Glomerular endothelial cell (primary cell): ENCODE data around the gene ABCC8. TPM values are rescaled to one million over a fixed set of nuclear protein-coding genes. Genes with fewer than 3 reads are reported as not detected.

Experiments used
- DNase-seq: peaks from one replicate; pipeline ENCODE4 v3.0.0-alpha.2; 2011; ENCODE audit warnings: low read depth, low spot score; ENCODE audit errors: extremely low read depth
- total RNA-seq: library from RNA; depleted of rRNA; stranded (reverse); fragments of >200 nt; gene quantifications from 2 replicates; pipeline ENCODE4 v1.2.3, GENCODE V29; 2015

ABCC8 gene
- total RNA-seq, 1 donor from 2014 or later, result not detected

DNA sequence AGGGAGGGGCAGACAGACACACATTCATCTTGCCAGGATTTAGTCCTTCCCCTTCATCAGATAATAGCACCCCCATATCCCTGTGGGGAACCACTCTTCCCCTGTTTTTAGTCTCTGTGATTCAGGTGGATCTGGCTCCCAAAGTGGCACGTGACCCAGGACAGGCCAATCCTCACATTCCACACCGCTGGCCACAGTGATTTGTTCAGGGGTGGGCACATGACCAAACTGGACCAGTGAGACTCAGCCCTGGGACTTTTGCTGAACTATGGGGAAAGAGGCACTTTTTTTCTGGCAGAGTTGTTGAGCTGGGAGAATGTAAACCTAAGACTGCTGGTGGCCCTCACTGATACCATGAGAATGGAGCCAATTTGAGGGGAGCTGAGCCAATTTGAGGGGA, 69.1 kb downstream of the ABCC8 start:
- DNase-seq, result no peak

DNA sequence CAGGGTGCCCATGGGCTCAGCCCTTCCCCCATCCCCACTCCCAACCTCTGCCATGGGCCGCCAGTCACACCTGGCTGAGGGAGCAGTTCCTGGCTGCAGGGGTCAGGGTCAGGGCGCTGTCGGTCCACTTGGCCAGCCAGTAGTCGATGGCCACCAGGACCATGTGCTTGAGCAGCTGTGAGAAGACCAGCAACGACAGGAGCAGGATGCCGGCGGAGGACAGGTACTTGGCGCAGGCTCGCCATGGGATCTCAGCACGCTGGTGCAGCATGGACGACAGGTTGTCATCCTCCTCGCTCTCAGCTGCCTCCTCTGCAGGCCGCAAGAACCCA, 69.9 kb downstream of the ABCC8 start:
- no peak for DNase-seq

DNA sequence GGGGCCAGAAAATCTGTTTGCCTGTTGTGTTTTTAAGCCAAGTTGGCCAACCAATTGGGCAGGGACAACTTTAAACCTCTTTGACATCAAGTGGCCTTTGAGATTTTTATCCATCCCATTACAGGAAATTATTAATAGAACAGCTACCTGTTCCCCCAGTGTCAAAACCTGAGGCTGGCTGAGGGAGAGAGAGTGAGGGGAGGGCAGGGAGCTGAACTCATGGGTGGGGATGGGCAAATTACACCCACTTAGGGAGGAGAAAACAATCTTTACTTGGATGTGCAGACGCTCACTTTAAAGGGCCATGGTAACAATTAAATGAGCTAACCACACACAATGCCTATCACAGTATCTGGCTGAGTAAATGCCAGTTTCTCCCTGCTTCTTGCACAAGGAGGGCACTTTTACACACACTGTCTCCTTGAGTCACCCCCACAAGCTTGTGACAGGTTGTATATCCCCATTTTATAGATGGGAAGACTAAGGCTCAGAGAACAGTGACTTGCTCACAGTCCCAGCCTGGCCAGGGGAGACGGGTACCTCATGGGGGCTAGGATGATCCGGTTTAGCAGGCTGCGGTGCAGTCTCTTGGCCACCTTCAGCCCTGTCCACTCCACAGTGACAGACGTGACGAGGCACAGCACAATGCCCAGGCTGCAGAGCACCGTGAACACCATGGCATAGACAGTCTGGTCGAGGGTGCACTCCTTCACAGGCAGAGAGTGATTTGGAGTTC, 70.4 kb downstream of the ABCC8 start:
- no peak for DNase-seq

DNA sequence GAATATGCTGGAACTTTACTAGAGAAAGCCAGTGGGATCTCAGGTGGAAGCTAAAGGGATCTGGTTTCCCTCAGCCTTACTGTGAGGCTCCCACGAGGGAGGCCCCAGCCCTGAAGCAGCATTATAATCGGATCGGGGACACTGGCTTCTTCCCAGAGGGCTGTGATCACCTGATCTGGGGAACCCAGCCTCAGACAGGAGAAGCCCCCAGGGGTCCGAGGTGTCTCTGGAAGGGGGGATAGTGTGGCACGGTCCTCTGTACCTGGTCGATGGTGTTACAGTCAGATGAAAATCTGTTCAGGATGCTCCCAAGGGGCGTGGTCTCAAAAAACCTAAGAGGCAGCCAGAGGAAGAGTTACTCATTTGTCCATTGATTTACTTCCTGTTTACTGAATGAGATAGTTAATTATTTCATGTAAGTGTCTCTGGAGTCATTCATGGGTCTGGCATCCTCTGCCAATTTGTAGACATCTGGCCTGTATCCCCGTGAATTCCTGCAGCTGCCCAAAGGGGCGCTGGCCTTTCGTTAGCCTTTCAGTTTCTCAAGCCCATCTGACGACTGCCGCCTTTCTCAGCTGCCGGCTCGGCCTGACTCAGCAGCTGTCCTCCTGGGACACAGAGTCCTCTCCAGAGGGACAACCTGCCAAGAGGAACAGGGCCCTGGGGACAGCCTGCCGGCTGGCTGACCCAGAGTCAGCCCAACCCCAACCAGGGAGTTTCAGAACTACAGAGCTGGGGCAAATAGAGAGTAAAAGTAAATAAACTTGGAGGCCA, 71.2 kb downstream of the ABCC8 start:
- DNase-seq, result no peak

DNA sequence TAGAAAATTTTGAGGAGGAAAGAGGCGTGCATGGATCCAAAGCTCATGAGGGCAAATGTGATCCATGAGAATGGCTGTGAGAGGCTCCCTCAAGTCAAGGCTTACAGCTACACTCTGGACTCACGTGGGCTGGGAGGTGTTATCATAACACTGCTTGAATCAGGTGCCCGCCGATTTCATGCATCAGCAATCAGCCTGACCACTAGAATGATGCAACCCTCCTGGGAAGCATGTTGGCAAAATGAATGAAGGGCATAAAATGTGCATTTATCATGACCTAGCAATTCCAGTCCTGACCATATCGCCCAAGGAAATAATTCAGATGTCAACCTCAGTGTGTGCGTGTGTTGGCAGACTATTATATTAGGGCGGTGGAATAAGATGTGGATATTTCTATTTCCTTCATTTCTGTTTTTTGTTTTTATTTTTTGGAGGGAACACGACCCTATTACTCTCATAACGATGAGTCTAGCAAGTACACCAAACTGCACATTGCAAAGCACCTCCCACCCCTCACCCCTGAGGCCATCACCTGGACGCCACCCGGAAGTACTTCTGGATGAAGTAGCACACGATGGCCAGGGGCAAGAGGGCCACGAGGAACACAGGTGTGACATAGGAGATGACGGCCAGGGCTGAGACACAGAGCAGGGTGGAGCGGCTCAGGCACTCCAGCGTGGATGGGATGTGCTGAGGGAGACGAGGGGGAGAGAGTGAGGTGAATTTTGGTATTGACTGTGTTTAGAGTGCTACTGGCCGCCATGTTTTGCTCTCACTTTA, 72.5 kb downstream of the ABCC8 start:
- DNase-seq, result no peak

DNA sequence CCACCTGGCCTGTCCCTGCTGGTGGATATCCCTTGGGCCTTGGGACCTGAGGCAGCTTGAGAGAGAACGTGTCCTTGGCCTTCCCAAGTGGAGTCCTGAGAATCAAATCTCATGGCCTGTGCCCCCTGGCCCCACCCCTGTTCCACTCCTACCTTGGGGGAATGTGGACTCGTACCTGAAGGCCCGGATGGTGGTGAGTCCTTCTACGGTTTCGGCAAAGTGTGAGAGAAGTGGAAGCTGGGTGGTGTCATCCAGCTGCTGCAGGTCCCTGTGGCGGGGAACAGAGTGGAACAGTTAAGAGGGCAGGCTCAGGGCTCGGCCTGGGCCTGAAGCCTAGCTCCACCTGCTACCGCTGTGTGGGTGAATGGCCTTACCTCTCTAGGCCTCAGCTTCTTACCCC, 74.2 kb downstream of the ABCC8 start:
- DNase-seq, result no peak

DNA sequence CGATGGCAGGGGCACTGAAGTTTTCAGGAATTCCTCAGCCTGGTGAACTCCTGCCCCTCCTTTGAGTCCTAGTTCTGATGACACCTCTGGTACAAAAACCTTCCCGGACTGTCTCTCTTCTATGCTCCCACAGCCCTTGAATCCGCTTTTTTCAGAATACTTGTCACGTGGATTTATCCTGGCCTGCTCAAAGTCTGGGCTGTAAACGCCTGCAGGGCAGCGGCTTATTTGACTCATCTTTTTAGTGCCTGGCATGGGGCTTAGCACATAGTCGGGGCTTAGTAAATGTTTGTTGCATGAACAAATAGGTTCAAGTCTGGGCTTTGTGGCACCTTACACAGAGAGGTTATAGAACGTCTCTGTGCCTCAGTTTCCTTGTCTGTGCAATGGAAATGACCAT, 74.8 kb downstream of the ABCC8 start:
- DNase-seq, result no peak

DNA sequence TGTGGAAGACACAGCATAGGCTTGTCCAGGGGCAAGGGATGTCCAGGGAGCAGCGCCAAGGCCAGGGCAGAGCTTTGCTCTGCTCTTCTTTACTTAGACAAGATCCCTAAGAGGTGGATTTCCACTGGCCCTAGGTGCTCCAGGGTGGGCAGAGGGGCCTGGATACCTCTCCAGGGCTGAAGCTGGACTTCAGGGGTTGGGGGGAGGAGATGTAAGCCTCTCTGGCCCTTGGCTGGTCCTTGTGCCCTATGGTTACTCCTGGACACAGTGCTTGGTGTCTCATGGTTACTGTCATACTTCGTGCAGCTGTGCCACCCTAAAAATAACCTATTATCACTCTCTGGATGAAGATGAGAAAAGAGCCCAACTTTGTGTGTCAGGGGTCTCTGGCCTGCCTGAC, 75.3 kb downstream of the ABCC8 start:
- DNase-seq, result no peak

DNA sequence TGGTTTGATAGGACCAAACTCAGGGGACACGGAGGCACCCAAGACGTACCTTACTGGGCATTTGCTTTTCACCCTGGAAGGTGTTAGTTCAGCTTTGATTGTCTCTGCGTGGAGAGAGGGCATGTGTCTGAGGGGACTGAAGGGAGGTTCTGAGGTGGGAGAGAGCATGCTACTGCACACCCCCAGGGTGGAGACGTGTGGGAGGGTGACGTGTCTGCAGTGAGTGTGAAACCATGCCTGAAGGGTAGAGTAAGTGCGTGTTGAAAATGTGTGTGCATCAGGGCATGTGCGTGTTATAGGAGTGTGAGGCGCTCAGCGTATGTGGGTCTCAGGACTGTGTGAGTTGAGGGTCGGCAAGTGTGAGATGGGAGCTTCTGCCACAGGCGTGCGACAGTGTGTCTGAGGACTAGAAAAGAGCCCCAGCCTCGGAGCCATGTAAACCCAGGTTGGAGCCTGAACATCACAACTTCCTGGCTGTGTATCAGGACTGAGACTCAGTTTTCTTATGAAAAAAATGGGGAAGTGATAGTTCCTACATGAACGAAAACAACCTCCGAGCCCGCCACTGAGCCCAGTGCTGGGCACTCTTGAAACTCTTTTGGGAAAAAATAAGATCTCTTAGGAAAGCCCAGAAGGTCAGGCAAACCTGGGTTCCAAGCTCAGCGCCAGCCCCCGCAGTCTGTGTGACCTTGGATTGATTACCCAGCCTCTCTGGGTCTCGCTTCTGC, 76.4 kb downstream of the ABCC8 start:
- DNase-seq, result no peak

DNA sequence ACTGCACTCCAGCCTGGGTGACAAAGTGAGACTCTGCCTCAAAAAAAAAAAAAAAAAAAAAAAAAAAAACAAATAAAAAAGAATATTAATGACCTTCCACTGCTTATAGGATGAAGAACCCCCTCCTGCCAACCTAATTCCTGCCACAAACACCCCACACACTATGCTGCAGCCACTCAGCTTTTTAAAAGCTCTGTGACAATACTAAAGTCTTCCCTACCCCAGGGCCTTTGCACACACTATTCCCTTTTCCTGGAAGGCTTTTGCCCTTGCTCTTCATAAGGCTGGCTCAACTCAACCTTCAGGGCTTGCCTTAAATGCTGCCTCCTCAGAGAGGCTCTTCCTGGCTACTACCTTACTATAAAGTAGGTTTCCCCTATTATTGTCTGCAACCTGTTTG, 77.4 kb downstream of the ABCC8 start:
- no peak for DNase-seq

DNA sequence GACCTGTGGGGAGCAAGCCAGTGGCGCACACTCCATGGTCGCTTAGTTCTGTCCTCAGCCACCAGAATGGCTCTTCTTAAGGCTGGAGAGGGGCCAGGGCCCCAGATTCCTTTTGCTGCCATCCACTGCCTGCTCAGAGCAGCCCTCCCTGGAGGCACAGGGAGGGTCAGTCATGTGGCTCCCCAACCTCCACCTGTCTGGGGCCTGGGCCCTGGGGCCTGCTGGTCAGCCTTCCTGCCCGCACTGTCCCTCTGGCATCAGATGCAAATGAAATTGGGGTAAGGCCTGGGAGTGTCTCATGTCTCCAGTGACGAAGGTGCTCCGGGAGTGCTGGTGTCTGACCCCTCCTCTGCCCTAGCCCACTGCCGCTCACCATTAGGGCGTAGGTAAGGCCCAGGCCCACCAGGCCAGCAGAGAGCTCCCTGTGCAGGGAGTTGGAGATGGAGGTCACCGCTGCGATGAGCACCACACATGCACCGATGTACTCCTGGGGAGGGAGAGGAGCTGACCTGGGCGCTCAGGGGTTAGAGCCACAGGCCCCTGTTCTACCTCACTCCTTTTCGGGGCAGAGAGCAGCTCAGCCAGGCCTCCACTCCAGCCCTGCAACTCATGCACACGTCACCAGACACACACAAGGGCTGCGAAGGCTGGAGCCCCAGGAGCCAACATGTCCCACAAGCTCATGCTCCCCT, 79.2 kb downstream of the ABCC8 start:
- no peak for DNase-seq

DNA sequence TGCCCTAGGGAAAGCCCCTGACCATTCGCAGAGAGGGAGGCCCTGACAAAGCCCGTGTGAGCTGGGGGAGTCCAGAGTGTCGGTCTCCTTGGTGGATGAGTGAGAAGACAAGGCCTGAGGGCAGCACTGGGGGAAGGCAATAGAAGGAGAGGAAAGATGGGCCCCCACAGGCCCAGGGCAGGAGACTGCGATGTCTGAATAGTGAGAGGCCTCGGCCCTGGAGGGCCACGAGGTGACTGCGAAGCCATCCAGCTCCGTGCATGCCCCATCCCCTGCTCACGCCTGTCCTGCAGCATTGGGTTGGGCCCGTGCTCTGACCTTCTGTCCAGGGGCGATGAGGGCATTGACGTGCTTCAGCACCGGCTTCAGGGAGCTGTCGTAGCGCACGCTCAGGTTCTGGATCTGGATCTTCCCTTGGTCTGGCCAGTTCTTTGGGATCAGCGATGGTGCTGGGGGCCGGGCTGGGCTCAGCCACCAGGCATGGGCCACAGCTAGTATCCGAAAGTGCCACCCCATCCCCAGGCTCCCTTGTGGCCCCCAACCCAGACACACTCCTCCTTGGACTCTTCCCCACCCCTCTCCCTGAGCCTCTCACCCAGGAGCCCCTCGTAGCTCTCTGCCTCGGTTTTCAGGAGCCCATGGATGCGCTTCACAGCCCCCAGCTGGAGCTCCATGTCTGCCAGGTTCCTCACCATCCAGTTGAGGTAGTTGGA, 79.9 kb downstream of the ABCC8 start:
- DNase-seq, result no peak

DNA sequence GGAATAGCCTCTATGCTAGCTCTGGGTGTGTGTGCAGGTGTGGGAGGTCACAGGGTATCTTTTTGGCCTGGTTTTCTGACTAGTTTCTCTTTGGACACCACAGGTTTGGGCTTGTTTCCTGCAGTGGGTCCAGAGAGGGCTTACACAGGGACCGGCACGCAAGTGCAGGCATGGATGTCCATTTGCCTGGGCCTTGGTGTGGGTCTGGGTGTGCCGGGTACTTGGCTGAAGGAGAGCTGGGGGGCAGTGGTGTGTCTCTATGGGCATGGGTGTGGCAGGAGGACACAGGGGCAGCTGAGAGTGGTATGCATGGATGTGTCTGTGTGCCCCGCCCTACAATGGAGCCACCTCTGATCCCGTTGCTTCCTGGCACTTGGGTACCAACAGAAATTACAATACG, 80.7 kb downstream of the ABCC8 start:
- no peak for DNase-seq

DNA sequence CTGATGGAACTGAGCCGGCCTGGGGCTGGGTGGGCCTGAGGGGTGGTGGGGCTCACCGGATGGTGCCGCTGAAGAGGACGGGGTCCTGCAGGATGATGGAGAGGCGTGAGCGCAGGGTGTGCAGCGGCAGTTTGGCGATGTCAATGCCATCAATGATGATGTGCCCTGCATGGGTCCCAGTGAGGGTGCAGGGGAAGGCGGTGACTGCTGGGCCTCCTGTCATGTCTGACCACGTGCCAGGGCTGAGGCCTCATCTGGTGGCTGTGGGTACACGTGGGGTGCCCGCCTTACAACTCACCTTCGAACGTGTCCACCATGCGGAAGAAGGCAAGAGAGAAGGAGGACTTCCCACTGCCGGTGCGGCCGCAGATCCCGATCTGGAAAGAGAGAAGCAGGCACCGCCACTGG, 81.1 kb downstream of the ABCC8 start:
- no peak for DNase-seq

DNA sequence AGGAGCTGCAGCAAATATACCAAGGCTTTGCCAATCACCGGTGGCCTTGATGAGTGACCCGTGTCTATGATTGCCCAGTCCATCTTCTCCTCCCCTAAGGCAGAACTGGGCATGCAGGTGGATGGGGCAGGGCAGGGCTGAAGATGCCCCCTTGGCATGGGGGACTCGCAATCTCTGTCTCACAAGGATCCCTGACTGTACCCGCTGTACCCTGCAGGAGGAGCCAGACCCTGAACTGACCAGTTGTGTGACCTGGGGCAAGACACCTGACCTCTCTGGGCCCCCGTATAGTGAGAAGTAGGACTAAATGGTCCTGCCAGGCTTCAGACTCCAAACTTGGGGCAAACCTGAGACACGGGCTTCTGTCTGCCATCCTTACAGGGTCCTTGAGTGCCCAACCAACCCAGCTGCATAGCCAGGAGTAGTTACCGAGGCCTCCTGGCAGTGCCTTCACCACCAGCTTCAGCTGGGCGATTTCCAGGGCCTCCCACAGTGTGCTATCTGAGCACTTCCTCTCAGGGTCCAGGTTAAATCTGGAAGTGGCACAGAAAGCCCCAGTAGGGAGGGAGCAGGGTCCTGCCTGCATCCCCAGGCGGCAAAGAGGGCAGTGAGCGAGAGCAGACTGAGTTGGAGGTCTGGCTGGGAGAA, 81.8 kb downstream of the ABCC8 start:
- no peak for DNase-seq

DNA sequence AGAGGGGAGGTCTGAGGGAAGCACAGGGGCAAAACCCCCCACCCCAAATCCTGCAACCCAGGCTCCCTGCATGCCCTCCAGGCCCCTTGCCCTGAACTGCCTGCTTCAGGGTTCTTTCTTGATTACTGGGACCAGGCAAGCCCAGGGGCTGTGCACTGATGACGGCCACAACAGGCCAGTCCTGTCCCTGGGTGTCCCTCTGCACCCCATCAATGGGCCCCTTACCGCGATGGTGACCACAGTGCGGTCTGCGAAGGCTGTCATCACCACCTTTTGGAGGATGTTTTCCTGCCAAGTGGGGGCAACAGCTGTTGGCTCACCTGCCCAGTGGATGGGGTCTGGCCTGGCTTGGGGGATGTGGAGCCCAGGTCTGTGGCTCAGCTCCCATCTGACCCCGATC, 83.2 kb downstream of the ABCC8 start:
- DNase-seq, result no peak

DNA sequence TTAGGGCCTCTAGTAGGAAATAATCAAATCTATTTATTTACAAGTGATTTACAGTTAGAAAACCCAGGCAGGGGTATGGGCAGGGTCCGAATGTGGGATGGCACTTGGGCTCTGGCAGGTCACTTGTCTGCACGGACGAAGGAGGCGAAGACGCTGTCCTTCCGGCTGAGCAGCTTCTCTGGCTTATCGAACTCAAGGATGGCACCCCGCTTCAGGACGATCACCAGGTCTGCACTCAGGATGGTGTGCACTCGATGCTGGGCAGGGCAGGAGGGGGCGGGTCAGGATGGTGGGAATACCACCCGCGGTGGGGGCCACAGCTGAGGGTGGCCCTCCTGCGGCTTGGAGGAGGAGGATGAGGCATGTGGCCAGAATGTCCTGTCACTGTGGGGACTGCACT, 83.8 kb downstream of the ABCC8 start:
- no peak for DNase-seq

DNA sequence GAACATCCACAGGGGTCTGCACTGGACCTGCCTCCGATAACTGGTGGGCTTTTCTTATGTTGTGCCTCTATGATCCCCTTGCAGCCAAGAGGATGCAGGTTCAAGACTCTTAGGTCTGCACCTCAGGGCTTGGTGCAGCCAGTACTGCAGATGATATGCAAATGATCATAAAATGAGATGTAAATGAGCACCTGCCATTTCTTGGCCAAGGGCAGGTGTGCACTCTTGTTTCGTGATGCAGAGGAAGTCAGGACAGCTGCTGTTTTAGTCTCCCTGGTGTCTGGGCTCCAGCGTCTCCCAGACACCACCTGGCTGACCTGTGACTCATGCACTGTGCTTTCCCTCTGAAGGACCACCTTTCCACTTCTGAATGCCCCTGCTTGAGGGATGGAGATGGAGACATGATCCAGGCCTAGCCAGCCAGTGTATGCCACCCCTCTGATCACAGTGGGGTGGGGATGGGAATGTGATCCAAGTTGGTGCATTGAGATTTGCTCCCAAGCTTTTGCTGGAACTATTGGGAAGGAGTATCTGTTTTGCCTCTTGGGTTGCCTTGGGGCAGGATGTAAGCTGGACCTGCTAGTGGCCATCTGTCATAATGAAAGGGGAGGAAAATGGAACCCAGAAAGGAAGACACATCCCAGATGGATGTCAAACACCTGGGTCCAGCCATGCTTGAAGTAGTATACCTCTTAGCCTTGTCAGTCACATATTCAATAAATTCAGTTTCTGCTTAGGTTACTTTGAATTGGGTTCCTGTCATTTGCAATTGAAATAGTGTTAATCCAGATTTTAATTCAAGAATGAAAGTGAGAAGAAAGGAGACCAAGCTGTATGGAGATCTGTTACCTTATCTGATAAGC, 84.9 kb downstream of the ABCC8 start:
- no peak for DNase-seq
